Measurements from ENCODE around the gene LCLAT1. TPM values are rescaled to one million over a fixed set of nuclear protein-coding genes. Genes with fewer than 3 reads are reported as not detected.

Gene LCLAT1
- total and polyA plus RNA-seq, 2 donors (not counting 1 experiment from before 2014, with no cell fraction given): 5.1 to 21.9 TPM

DNA sequence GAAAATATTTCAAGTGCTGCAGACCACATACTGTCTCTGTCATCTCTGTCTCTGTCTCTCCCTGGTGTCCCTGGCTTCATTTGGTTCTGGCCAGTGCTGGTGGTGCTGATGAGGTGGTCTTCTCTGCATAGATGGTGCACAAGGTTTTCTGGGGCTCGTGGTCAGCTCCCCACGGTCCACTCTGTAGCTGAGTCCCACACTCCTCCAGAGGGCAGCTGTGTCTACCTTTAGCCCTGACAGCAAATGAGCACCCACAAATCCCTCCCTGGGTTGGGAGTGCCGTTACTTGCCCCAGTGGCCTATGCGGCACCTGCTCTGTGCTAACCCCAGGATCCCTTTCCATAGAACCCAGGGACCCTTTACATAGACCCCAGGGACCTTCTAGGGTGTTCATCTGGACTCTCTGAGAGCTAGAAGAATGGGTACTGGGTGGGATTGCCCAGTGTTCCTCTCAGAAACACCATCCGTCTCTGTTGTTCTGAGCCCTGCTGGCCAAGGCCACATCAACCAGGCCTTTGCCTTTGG is 230.9 kb downstream of the LCLAT1 start:
- H3K4me1 ChIP-seq (ENCODE audit: control insufficient read depth in 2 of 2, insufficient read depth in 2 of 2, low read length in 2 of 2): no peaks in the 10 kb centered on the region
- Mint-ChIP-seq H3K9me3 (ENCODE audit: insufficient read depth) (no peaks in the 10 kb centered on the region), H3K27me3 (peaks cover 9% of the 10 kb centered on the region), H3K27ac (no peak overlapping the region), H3K4me1 (peaks cover 4% of the 10 kb centered on the region), H3K4me3 (no peak overlapping the region)
- 97% methylated on average over 4 of the region's 5 CpGs for WGBS (ENCODE audit: insufficient coverage)
- no peaks in the 10 kb centered on the region for H3K36me3 ChIP-seq (replicated peaks in 1 of 2; ENCODE audit: control extremely low read depth in 1 of 2, control insufficient read depth in 1 of 2, extremely low read depth in 1 of 2, insufficient read depth in 2 of 2, low read length in 1 of 2)
- H3K9me3 ChIP-seq (ENCODE audit: control extremely low read depth in 1 of 3, control insufficient read depth in 2 of 3, insufficient read depth in 1 of 3, low read length in 2 of 3): peaks cover 0 to 1% (median 0%) of the 10 kb centered on the region in 3 donors
- no peak overlapping the region for H3K9ac ChIP-seq (ENCODE audit: low read length)
- TF ChIP-seq EZH2 (IDR thresholded peaks at IDR 0.05; ENCODE audit: borderline replicate concordance, insufficient read depth, low read depth, low read length, poor library complexity, severe bottlenecking): no peak
- TF ChIP-seq, protein P1, sequence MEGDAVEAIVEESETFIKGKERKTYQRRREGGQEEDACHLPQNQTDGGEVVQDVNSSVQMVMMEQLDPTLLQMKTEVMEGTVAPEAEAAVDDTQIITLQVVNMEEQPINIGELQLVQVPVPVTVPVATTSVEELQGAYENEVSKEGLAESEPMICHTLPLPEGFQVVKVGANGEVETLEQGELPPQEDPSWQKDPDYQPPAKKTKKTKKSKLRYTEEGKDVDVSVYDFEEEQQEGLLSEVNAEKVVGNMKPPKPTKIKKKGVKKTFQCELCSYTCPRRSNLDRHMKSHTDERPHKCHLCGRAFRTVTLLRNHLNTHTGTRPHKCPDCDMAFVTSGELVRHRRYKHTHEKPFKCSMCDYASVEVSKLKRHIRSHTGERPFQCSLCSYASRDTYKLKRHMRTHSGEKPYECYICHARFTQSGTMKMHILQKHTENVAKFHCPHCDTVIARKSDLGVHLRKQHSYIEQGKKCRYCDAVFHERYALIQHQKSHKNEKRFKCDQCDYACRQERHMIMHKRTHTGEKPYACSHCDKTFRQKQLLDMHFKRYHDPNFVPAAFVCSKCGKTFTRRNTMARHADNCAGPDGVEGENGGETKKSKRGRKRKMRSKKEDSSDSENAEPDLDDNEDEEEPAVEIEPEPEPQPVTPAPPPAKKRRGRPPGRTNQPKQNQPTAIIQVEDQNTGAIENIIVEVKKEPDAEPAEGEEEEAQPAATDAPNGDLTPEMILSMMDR (IDR thresholded peaks at IDR 0.05): no peak
- no peak overlapping the region for H3K27ac ChIP-seq (ENCODE audit: low read length in 2 of 2)
- no peak overlapping the region for H2AFZ ChIP-seq (ENCODE audit: insufficient read depth, low read depth, low read length, poor library complexity, severe bottlenecking)
- H3K27me3 ChIP-seq (replicated peaks in 1 of 4; ENCODE audit: control extremely low read depth in 1 of 4, control insufficient read depth in 3 of 4, insufficient read depth in 4 of 4, low read length in 3 of 4): no peaks in the 10 kb centered on the region
- intact Hi-C loops (cut with micrococcal nuclease): no loop called here
- H4K20me1 ChIP-seq (ENCODE audit: control insufficient read depth, insufficient read depth, low read length, poor library complexity, severe bottlenecking): no peaks in the 10 kb centered on the region
- H3K4me3 ChIP-seq (ENCODE audit: control extremely low read depth in 1 of 5, extremely low read depth in 1 of 5, insufficient read depth in 1 of 5, low read depth in 2 of 5, low read length in 4 of 5): no peak overlapping the region
- ChIA-PET CTCF (interaction anchor here (0.7 kb wide), 1 partner anchor 128 kb away, joined by 3 read pairs; no protein-coding TSS in a partner anchor), POLR2A (no interaction called here)
- H3K79me2 ChIP-seq (ENCODE audit: control insufficient read depth, insufficient read depth, low read length): no peaks in the 10 kb centered on the region
- ATAC-seq (ENCODE audit: low read depth) (no peak), DNase-seq (no peak)
- no peak overlapping the region for H3K4me2 ChIP-seq (replicated peaks; ENCODE audit: low read depth, low read length, poor library complexity, severe bottlenecking)

DNA sequence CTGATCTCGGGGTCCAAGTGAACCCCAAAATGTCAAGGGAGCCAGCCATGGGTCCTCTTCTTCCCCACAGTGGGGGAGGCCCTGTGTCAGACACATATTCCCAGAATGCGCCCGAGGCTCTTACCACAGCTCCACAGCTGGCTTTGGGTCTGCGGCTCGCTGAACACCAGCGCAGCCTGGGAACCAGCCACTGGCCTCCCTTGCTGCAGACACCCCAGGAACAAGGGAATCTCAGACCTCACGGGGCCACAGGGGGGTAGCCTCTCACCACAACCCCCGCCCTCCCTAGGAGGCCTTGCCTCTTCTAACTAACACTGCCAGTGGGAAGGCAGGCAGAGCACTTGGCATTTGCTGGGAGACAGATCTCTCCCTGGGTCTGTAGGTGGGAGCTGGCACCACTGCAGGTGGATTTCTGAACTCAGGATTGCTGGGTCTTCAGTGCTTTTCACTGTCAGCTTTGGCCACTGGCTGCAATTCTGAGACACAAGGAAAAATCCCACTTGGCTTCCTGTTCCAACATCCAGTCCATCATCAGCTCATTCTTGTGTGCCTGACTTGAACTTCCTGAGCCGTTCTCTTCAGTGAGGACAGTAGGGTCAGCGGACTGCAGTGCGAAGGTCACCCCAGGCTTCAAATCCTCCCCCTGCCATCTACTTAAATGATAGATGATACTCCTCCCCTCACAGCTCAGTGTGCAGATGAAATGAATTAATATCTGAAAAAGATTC is 231.5 kb downstream of the LCLAT1 start:
- intact Hi-C loops (cut with micrococcal nuclease): no loop called here
- no peak overlapping the region for H3K27ac Mint-ChIP-seq

More for the DNA sequence above, 231.5 kb downstream of the LCLAT1 start:
- Histone ChIP-seq H3K9ac (ENCODE audit: low read length) (no peak overlapping the region), H3K79me2 (ENCODE audit: control insufficient read depth, insufficient read depth, low read length) (no peaks in the 10 kb centered on the region), H3K9me3 (ENCODE audit: control extremely low read depth in 1 of 3, control insufficient read depth in 2 of 3, insufficient read depth in 1 of 3, low read length in 2 of 3) (peaks cover 0 to 1% (median 0%) of the 10 kb centered on the region in 3 donors), H3K4me1 (ENCODE audit: control insufficient read depth in 2 of 2, insufficient read depth in 2 of 2, low read length in 2 of 2) (peaks cover 4 to 6% of the 10 kb centered on the region in 2 donors), H4K20me1 (ENCODE audit: control insufficient read depth, insufficient read depth, low read length, poor library complexity, severe bottlenecking) (no peaks in the 10 kb centered on the region), H3K36me3 (replicated peaks in 1 of 2; ENCODE audit: control extremely low read depth in 1 of 2, control insufficient read depth in 1 of 2, extremely low read depth in 1 of 2, insufficient read depth in 2 of 2, low read length in 1 of 2) (no peaks in the 10 kb centered on the region), H3K4me2 (replicated peaks; ENCODE audit: low read depth, low read length, poor library complexity, severe bottlenecking) (no peak overlapping the region), H2AFZ (ENCODE audit: insufficient read depth, low read depth, low read length, poor library complexity, severe bottlenecking) (no peak overlapping the region), H3K27me3 (replicated peaks in 1 of 4; ENCODE audit: control extremely low read depth in 1 of 4, control insufficient read depth in 3 of 4, insufficient read depth in 4 of 4, low read length in 3 of 4) (no peaks in the 10 kb centered on the region), H3K27ac (ENCODE audit: low read length in 2 of 2) (no peak overlapping the region), H3K4me3 (ENCODE audit: control extremely low read depth in 1 of 5, extremely low read depth in 1 of 5, insufficient read depth in 1 of 5, low read depth in 2 of 5, low read length in 4 of 5) (no peak overlapping the region)
- peaks cover 8% of the 10 kb centered on the region for H3K27me3 Mint-ChIP-seq
- ATAC-seq (ENCODE audit: low read depth) (no peak), DNase-seq (no peak)
- 94% methylated on average over 8 of the region's 11 CpGs for WGBS (ENCODE audit: insufficient coverage)
- ChIA-PET POLR2A (no interaction called here), CTCF (interaction anchor here (0.7 kb wide), 1 partner anchor 129 kb away, joined by 3 read pairs; no protein-coding TSS in a partner anchor)
- H3K9me3 Mint-ChIP-seq (ENCODE audit: insufficient read depth): no peaks in the 10 kb centered on the region
- peaks cover 10% of the 10 kb centered on the region for H3K4me1 Mint-ChIP-seq
- TF ChIP-seq, protein P1 (IDR thresholded peaks at IDR 0.05): no peak
- no peak for TF ChIP-seq EZH2 (IDR thresholded peaks at IDR 0.05; ENCODE audit: borderline replicate concordance, insufficient read depth, low read depth, low read length, poor library complexity, severe bottlenecking)
- H3K4me3 Mint-ChIP-seq: no peak overlapping the region

Measured in B cell (primary cell).